H9 (cell line): ENCODE data around the gene UVSSA. TPM values are rescaled to one million over a fixed set of nuclear protein-coding genes. Genes with fewer than 3 reads are reported as not detected.

Experiments
- DNase-seq: peaks from one replicate; pipeline ENCODE4 v3.0.0-alpha.2; 2017
- H2AFZ ChIP-seq: one replicate; pipeline ENCODE4 v1.6.1; 2013; ENCODE audit warnings: mild to moderate bottlenecking, low read length, control low read depth, moderate library complexity
- H2AK5ac ChIP-seq: 2 replicates; pipeline ENCODE4 v1.6.1; 2013; ENCODE audit warnings: low read length, control low read depth, mixed read lengths; ENCODE audit not compliant: insufficient read length
- H2BK120ac ChIP-seq: one replicate; pipeline ENCODE4 v1.6.1; 2013; ENCODE audit warnings: low read depth, mild to moderate bottlenecking, low read length, control low read depth, inconsistent platforms; ENCODE audit not compliant: poor library complexity, severe bottlenecking
- H2BK12ac ChIP-seq: 2 replicates; pipeline ENCODE4 v1.6.1; 2013; ENCODE audit warnings: low read length, control low read depth, mixed read lengths, low read depth; ENCODE audit not compliant: insufficient read length
- H2BK15ac ChIP-seq: 2 replicates; pipeline ENCODE4 v1.6.1; 2013; ENCODE audit warnings: low read depth, low read length, control low read depth
- H2BK20ac ChIP-seq: one replicate; pipeline ENCODE4 v1.6.1; 2013; ENCODE audit warnings: low read depth, mild to moderate bottlenecking, low read length, control low read depth, inconsistent platforms; ENCODE audit not compliant: poor library complexity, severe bottlenecking
- H2BK5ac ChIP-seq: 2 replicates; pipeline ENCODE4 v1.6.1; 2013; ENCODE audit warnings: low read length, control low read depth, mixed read lengths; ENCODE audit not compliant: insufficient read length
- H3K14ac ChIP-seq: 2 replicates; pipeline ENCODE4 v1.6.1; 2013; ENCODE audit warnings: low read length, control low read depth; ENCODE audit not compliant: insufficient read depth
- H3K18ac ChIP-seq: 2 replicates; pipeline ENCODE4 v1.6.1; 2013; ENCODE audit warnings: low read depth, mild to moderate bottlenecking, mixed read lengths, low read length, control low read depth; ENCODE audit not compliant: insufficient read length
- H3K23ac ChIP-seq: 2 replicates; pipeline ENCODE4 v1.6.1; 2013; ENCODE audit warnings: low read length, control low read depth, mixed read lengths, low read depth; ENCODE audit not compliant: insufficient read length
- H3K23me2 ChIP-seq: 2 replicates; pipeline ENCODE4 v1.6.1; 2013; ENCODE audit warnings: low read depth, mild to moderate bottlenecking, mixed read lengths, low read length, control low read depth; ENCODE audit not compliant: insufficient read length, poor library complexity, severe bottlenecking
- H3K27ac ChIP-seq: 2 replicates; pipeline ENCODE4 v1.5.1; 2013; ENCODE audit warnings: low read length, control low read depth, mixed read lengths, low read depth; ENCODE audit not compliant: insufficient read length
- H3K27me3 ChIP-seq: 2 replicates; pipeline ENCODE4 v1.6.1; 2013; ENCODE audit warnings: low read length, control low read depth, inconsistent platforms; ENCODE audit not compliant: insufficient read depth
- H3K4ac ChIP-seq: 2 replicates; pipeline ENCODE4 v1.6.1; 2013; ENCODE audit warnings: low read depth, mild to moderate bottlenecking, control low read depth, inconsistent platforms, low read length, moderate library complexity
- H3K4me1 ChIP-seq: 2 replicates; pipeline ENCODE4 v1.6.1; 2013; ENCODE audit warnings: low read length, control low read depth, inconsistent platforms; ENCODE audit not compliant: insufficient read depth
- H3K4me2 ChIP-seq: 2 replicates; pipeline ENCODE4 v1.6.1; 2013; ENCODE audit warnings: low read length, control low read depth, mixed read lengths; ENCODE audit not compliant: insufficient read length, insufficient read depth
- H3K56ac ChIP-seq: 2 replicates; pipeline ENCODE4 v1.6.1; 2013; ENCODE audit warnings: low read depth, mild to moderate bottlenecking, mixed read lengths, low read length, control low read depth; ENCODE audit not compliant: insufficient read length
- H3K79me1 ChIP-seq: 2 replicates; pipeline ENCODE4 v1.6.1; 2013; ENCODE audit warnings: low read depth, mild to moderate bottlenecking, moderate library complexity, low read length, control low read depth, inconsistent platforms; ENCODE audit not compliant: insufficient read depth, poor library complexity, severe bottlenecking
- H3K79me2 ChIP-seq: 2 replicates; pipeline ENCODE4 v1.6.1; 2013; ENCODE audit warnings: low read length, control low read depth, inconsistent platforms; ENCODE audit not compliant: insufficient read depth
- H3K9ac ChIP-seq: 2 replicates; pipeline ENCODE4 v1.6.1; 2013; ENCODE audit warnings: low read length, control low read depth, mixed read lengths; ENCODE audit not compliant: insufficient read length; ENCODE audit errors: extremely low read depth
- H3K9me3 ChIP-seq: one replicate; pipeline ENCODE4 v1.6.1; 2013; ENCODE audit warnings: low read depth, low read length, inconsistent platforms; ENCODE audit not compliant: control insufficient read depth
- H3T11ph ChIP-seq: one replicate; pipeline ENCODE4 v1.6.1; 2013; ENCODE audit warnings: mild to moderate bottlenecking, low read length, control low read depth, inconsistent platforms
- H4K20me1 ChIP-seq: one replicate; pipeline ENCODE4 v1.6.1; 2013; ENCODE audit not compliant: control insufficient read depth, insufficient read length, insufficient read depth
- H4K5ac ChIP-seq: 2 replicates; pipeline ENCODE4 v1.6.1; 2013; ENCODE audit warnings: low read depth, mild to moderate bottlenecking, mixed read lengths, low read length, control low read depth; ENCODE audit not compliant: insufficient read length
- H4K8ac ChIP-seq: replicated peaks from 2 replicates; pipeline ENCODE4 v1.6.1; 2013; ENCODE audit warnings: low read length, control low read depth, mixed read lengths, low read depth; ENCODE audit not compliant: insufficient read length
- H4K91ac ChIP-seq: 2 replicates; pipeline ENCODE4 v1.6.1; 2013; ENCODE audit warnings: low read depth, mild to moderate bottlenecking, moderate library complexity, mixed read lengths, low read length, control low read depth; ENCODE audit not compliant: insufficient read length
- H3K27ac Mint-ChIP-seq, 3 experiments: 2 replicates in 2 of 3; 3 replicates in 1 of 3; pipeline ENCODE4 v1.8.0; 2020 to 2021; ENCODE audit warnings: mixed read lengths in 3 of 3, mild to moderate bottlenecking in 1 of 3, moderate library complexity in 1 of 3
- H3K27me3 Mint-ChIP-seq: 2 replicates; pipeline ENCODE4 v1.8.0; 2021; ENCODE audit warnings: low read depth, mild to moderate bottlenecking, moderate library complexity, mixed read lengths
- H3K36me3 Mint-ChIP-seq, 3 experiments: 2 replicates in 2 of 3; 3 replicates in 1 of 3; pipeline ENCODE4 v1.8.0; 2020 to 2021; ENCODE audit warnings: low read depth in 3 of 3, mixed read lengths in 3 of 3; ENCODE audit not compliant: insufficient read depth in 1 of 3
- H3K4me1 Mint-ChIP-seq, 2 experiments: 2 replicates each; pipeline ENCODE4 v1.8.0; 2020; ENCODE audit warnings: mixed read lengths in 2 of 2
- H3K4me3 Mint-ChIP-seq, 2 experiments: 2 replicates in 1 of 2; 3 replicates in 1 of 2; pipeline ENCODE4 v1.8.0; 2020 to 2021; ENCODE audit warnings: mild to moderate bottlenecking in 2 of 2, mixed read lengths in 2 of 2, moderate library complexity in 1 of 2
- H3K9me3 Mint-ChIP-seq, 2 experiments: 2 replicates in 1 of 2; 3 replicates in 1 of 2; pipeline ENCODE4 v1.8.0; 2020; ENCODE audit warnings: mild to moderate bottlenecking in 2 of 2, mixed read lengths in 2 of 2, moderate library complexity in 1 of 2
- CTCF ChIP-seq: fragments of 200-600 bp; sonication (generic); conservative IDR thresholded peaks from 3 replicates; pipeline ENCODE4 v1.8.0; 2021; ENCODE audit warnings: antibody characterized with exemption, mild to moderate bottlenecking
- WGBS: extraction: QIAGEN DNeasy Blood & Tissue Kit; methylation state at CpG from one replicate; pipeline ENCODE4 v1.1.7; 2013; ENCODE audit warnings: missing lambda C conversion rate, low lambda C conversion rate, mixed read lengths; ENCODE audit not compliant: insufficient read length; ENCODE audit errors: extremely low coverage; 5-methylcytosine and 5-hydroxymethylcytosine counted together
- total RNA-seq: library from RNA; stranded (reverse); gene quantifications from 2 replicates; pipeline ENCODE4 v1.2.1, GENCODE V29; 2021

Gene UVSSA
- total RNA-seq, 1 experiment from 2014 or later = 15.9 TPM

- no peak overlapping the region for H3K56ac ChIP-seq
- no peaks in the 10 kb centered on the region for H3K79me1 ChIP-seq
- DNase-seq = peak; percentile 61
- H3K27ac Mint-ChIP-seq = 0 out of 7 replicates have a peak overlapping the region, but pooled peaks of 1 of the 3 experiments have one; percentile 63
- no peaks in the 10 kb centered on the region for H3K79me2 ChIP-seq
- H3T11ph ChIP-seq = no peak overlapping the region
- H4K91ac ChIP-seq = no peak overlapping the region
- peak; percentile 56 for TF ChIP-seq CTCF
- no peaks in the 10 kb centered on the region for H3K27me3 ChIP-seq
- H3K4me2 ChIP-seq = no peak overlapping the region
- no peaks in the 10 kb centered on the region for H3K9me3 Mint-ChIP-seq
- no peak overlapping the region for H3K18ac ChIP-seq
- H2AK5ac ChIP-seq = no peak overlapping the region
- no peak overlapping the region for H4K5ac ChIP-seq
- no CpG with 5 or more reads among the region's 25 CpGs for WGBS
- H4K8ac ChIP-seq = no peak overlapping the region
- no peak overlapping the region; the same call in 1 of the 2 replicates for H3K14ac ChIP-seq
- H3K27ac ChIP-seq = no peak overlapping the region
- no peak overlapping the region for H3K9ac ChIP-seq
- no peak overlapping the region for H3K4ac ChIP-seq
- no peaks in the 10 kb centered on the region for H3K4me1 ChIP-seq
- no peak overlapping the region for H2BK5ac ChIP-seq
- no peak overlapping the region for H3K4me3 Mint-ChIP-seq
- no peaks in the 10 kb centered on the region for H4K20me1 ChIP-seq
- H2BK120ac ChIP-seq = no peak overlapping the region
- no peak overlapping the region for H2BK20ac ChIP-seq
- H3K36me3 Mint-ChIP-seq = peaks cover 0 to 3% (median 0%) of the 10 kb centered on the region in 3 experiments; a peak in 3 of 7 replicates
- no peaks in the 10 kb centered on the region for H3K23me2 ChIP-seq
- H3K9me3 ChIP-seq = no peaks in the 10 kb centered on the region
- H3K27me3 Mint-ChIP-seq = no peaks in the 10 kb centered on the region
- peaks cover 5 to 6% of the 10 kb centered on the region in 2 experiments; a peak in 1 of 4 replicates for H3K4me1 Mint-ChIP-seq
- no peak overlapping the region for H2BK12ac ChIP-seq
- no peak overlapping the region for H2BK15ac ChIP-seq
- H2AFZ ChIP-seq = no peak overlapping the region
- no peak overlapping the region for H3K23ac ChIP-seq
Measured at GRCh38 chr4:1365271-1366178, 18.5 kb downstream of the UVSSA start.
